ENCODE measurements around the gene POLE.
"Not testable (repeated sequence)": the region's sequence is repeated elsewhere in the genome, so short reads cannot be mapped to it uniquely, and the experiment has no call there.

The POLE gene

DNA sequence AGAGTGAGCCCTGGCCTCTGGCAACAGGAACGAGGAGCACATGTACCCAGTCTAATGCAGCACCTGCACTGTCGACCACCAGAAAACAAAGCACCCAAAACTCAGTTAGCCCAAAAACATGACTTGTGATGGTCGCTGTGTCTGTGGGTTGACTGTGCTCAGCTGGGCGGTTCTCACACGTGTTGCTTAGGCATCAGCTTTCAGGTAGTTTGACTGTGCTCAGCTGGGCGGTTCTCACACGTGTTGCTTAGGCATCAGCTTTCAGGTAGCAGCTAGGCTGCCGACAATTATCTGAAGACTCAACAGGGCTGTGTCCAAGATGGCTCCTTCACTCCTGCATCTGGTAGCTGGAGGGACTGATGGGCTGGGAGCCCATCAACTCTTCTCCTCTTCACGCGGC lies 75.5 kb downstream of the POLE start:
- DNase-seq (ENCODE audit: low spot score), result no peak

DNA sequence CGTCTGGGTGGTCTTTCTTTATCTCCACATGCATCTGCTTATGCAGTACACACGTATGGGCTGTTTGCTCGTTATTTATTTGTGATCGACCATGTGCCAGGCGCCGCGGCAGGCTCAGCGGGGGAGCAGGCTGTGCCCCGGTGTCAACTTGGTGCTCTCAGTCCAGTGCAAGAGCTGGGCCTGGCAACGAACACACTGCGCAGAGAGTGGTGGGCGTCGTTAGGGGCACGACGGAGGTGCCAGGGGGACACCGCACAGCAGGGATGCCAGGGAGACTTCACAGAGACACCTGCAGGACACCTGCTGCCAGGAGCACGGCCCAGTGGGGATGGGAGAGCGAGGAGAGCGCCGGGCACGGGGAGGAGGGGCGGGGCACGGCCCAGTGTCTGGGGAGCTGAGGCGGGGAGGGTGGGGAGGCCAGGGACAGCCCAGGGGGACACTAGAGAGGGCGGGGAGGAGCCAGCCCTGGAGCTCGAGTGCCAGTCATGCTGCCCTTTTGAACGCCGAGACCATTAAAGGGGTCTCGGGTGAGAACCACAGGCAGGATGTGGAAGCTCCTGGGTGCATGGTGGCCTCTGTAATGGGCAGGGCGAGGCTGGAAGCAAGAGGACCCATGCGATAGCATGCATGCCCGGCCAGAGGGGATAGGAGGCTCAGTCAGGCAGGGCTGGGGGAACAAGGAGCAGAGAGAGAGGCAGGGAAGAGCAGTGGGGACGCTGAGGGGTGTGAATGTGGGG lies 76.1 kb downstream of the POLE start:
- DNase-seq (ENCODE audit: low spot score), result no peak

DNA sequence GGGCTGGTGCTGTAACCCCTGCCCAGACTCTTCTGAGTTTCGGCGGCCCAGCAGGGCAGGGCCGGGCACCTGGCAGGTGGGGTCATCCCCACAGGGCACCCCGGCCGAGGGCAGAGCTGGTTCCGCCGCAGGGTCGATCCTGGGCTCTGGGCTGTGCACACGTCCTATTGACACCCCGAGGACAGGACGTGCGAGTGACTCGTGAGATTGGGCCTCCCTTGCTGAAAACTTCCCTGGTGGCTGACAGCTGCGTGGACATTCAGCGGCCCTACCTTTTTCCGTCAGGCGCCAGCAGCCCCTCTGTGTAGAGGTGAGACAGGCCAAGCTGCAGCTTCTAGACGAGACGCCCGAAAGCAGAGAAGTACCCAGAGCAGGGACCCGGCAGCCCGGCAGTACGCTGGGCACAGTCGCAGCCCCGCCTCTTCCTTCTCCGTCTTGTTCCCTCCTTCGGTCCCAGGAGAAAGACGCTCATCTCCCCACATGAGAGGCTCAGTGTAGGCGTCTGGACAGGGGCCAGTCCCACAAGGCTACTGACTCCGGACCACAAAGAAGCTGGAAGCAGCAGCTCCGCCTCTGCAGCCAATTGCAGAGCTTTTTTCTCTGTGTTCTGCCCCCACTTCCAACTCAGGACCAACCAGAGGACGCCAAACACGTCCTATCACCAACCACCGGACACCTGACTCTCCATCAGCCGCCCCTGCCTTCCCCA lies 76.9 kb downstream of the POLE start, which contains the start of gene LRCOL1:
TSS of gene LRCOL1 (minus strand) at position 532 of the 709 bp plus-strand sequence. CDS start 4,331 bp downstream, outside the sequence.
- DNase-seq (ENCODE audit: low spot score), result peak; percentile 71

GRCh38 chr12:132608231-132609171 lies 78.6 kb downstream of the POLE start:
- DNase-seq (ENCODE audit: low spot score), result no peak

DNA sequence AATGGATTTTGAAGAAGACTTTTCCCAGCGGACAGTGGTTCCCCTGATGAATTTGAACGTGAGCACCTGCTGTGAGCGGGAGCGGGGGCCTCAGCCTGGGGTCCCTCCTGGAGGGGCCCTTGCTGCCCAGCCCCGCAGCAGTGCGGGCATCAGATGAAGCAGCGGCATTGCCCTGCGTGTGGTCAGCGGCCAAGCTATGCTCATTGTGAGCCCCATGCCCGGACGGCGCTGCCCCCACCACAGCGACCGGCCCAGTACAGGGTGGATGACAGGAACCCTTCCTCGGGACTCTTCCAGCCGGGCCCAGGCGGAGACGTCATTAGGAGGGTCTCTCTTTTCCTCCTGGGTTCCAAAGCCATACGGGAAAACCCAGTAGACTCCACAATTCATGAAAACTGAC lies 80.2 kb downstream of the POLE start:
- DNase-seq (ENCODE audit: low spot score), result no peak

DNA sequence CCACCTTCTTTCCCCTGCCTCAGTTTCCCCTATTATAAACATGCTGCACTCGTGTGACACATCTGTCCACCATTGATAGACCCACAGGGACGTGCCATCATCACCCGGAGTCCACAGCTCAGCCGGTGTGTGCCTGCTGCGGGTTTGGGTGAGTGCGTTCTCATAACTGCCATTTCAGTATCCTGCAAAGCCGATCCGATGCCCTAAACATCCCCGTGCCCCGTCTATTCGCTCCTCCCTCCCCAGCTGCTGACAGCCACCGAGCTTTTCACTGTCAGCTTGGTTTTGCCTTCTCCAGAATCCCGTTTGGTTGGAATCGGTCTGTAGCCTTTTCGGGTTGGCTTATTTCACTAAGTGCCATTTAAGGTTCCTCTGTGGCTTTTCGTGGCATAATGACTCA lies 80.7 kb downstream of the POLE start:
- no peak for DNase-seq (ENCODE audit: low spot score)

- DNase-seq (ENCODE audit: low spot score), result no peak
Measured at GRCh38 chr12:132605892-132606291, 81.2 kb downstream of the POLE start.

DNA sequence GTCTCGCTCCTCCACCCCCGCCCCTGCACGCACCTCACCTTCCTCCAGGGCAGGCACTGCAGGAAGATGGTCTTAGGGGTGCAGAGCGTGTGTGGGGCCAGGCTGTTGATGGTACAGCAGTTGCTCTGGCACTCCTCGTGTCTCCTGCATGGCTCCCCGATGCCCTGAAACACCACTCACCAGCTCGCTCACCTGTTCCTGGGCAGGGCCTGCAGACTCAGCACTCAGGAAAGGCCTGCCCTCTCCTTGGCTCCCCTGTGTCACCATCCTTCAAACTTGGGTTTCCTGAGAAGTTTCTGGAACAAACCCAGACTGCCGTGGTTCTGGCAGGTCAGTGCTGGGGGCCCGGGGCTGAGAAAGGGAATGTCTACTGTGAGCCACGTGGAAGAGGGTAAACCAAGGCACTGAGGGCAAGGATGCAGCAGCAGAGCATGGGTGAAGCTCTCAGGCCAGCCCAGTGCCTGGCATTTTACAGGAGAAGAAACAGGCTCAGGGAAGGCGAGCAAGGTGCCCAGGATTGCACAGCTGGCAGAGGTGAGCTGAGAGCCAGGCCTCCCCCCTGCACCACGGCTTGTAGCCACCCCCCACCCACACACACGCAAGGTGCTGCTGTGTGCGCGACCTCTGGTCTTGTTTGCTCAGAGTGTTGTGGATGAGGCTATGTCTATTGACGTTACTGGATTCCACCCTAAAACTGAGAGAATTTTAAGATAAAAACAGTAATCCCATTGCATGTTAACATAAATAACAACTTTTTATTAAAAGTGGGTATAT lies 82.3 kb downstream of the POLE start:
- DNase-seq (ENCODE audit: low spot score), result no peak

DNA sequence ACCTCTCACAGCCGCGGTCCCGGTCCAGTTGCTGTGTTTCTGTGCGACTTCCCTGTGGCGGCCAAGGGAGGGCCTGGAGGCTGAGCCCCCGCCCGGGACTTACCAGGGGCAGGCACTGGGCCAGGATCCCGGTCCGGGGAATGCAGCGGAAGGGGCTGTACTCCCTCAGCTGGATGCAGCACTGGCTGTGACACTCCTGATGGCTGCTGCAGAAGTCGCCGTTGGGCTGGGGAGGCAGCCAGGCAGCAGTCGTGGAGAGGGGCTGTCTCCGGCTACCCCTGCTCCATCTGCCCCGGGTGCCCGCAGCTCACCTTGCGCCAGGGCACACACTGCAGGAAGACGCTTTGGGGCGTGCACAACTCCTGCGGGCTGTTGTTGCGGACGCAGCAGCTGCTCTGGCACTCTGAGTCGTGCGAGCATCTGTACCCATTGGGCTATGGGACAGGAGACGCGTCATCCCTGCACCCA lies 83.0 kb downstream of the POLE start:
- no peak for DNase-seq (ENCODE audit: low spot score)

GRCh38 chr12:132603240-132604150 lies 83.6 kb downstream of the POLE start:
- DNase-seq (ENCODE audit: low spot score), result no peak

DNA sequence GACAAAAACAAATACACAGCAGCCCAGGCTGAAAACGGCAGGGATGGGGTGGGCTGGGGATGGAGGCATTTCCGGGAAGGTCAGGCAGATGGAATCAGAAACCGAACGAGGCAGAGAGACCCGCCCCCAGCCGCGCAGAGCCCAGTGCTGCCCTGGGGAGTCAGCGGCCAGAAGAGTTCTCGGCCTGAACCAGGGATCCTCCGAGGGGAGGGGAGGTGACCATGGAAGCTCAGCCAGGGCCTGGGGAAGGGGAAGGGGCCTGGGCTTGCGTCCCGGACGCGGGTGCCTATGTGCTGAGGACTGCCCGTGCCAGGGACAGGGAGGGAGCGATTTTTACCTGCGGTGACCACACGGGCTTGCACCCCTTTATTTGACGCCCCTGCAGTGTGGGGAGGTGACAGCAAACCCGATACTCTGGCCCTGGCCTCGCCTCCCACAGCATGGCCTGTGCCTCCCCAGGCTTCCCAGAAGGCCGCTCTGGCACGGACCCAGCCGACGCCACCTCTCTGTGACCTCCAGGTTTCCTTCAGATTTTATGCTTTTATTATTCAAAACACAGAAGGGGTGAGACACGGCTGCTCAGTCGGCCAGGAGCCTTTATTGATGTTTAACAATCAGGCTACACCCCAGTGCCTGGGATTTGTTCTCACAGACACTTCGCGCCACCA lies 84.4 kb downstream of the POLE start:
- no peak for DNase-seq (ENCODE audit: low spot score)

- no peak for DNase-seq (ENCODE audit: low spot score)
Measured at GRCh38 chr12:132601171-132601883, 85.8 kb downstream of the POLE start.

DNA sequence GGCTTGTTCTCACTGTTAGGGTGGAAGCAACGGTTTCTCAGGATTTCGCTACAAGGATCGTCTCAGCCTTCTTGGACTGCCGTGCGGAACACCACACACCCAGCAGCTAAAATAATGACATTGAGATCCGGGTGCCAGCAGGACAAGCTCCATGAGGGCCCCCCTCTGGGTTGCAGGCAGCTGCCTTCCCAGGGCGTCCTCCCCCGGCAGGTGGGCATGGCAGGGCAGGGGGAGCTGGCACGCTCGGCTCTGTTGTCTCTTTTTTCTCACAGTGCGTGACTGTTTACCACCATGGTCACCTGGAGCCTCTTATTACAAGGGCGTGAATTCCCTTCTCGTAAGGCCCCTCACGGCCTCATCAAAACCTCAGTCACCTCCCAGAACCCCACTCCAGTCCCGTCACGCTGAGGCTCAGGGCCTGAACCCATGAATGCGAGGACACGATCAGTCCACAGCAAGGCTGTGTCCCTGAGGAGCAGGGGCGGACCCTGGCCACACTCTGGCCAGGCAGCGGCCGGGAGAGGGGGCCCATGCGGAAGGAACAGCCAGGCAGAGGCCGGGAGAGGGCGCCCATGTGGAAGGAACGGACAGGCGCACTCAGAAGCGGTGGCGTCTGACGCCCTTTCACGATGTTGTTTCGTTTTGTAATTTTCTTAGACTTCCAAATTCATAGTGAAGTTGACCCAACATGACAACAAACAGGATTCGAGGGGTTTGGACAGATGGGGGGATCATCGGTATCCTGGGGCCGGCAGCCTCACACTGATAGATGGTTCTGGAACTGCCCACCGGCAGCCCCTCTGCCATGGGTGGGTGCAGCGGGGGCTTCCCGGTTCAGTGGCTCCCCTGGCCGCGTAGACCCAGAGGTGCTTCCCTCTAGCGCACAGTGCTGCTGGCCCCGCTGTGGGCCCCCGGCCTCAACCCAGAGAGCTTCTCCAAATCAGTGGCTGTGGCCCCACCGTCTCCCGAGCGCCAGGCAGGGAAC lies 86.8 kb downstream of the POLE start:
- DNase-seq (ENCODE audit: low spot score), result peak; percentile 87

DNA sequence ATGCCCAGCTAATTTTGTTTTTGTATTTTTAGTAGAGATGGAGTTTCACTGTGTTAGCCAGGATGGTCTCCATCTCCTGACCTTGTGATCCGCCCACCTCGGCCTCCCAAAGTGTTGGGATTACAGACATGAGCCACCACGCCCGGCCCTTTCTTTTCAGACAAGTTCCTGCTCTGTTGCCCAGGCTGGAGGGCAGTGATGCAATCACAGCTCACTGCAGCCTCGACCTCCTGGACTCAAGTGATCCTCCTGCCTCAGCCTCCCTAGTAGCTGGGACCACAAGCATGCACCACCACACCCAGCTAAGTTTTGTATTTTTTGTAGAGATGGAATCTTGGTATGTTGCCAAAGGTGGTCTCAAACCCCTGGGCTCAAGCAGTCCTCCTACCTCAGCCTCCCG lies 87.6 kb downstream of the POLE start:
- DNase-seq (ENCODE audit: low spot score), result not testable (repeated sequence)

DNA sequence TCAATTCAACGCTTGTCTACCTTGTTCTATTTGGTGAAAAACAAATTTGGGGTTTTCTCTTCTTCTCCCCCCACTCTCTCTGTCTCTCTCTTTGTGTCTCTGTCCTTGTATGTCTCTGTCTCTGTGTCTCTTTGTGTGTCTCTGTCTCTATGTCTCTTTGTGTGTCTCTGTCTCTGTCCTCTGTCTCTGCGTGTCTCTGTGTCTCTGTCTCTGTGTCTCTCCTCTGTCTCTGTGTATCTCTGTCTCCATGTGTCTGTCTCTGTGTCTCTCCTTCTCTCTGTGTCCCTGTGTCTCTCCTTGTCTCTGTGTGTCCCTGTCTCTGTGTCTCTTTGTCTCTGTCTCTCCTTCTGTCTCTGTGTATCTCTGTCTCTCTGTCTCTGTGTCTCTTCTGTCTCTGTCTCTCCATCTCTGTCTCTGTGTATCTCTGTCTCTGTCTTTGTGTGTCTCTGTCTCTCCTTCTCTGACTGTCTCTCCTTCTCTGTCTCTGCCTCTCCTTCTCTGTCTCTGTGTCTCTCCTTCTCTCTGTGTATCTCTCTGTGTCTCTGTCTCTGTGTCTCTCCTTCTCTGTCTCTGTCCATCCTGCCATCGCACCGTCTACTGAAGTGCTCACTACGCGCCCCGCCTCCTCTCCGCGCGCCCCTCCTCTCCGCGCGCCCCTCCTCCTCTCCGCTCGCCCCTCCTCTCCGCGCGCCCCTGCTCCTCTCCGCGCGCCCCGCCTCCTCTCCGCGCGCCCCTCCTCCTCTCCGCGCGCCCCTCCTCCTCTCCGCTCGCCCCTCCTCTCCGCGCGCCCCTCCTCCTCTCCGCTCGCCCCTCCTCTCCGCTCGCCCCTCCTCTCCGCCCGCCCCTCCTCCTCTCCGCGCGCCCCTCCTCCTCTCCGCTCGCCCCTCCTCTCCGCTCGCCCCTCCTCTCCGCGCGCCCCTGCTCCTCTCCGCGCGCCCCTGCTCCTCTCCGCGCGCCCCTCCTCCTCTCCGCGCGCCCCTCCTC lies 89.5 kb downstream of the POLE start:
- DNase-seq (ENCODE audit: low spot score), result no peak

DNA sequence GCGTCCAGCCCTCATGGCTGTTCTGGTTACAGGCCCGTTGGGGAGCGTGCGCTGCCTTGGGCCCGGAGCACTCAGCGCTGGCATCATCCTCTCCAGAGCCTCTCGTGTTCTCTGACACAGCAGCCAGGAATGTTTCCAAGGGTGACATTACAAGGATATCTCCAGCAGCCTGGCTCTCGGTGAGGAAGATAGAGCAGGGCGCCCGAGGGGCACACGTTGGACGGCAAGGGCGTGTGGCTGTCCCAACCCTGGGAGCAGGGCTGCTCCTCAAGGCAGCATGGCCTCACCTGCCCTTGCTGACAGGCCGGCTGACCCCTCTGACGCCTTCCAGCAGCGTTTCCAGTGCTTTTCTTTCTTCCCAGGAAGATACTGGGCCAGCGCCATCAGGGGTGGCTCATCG lies 91.1 kb downstream of the POLE start:
- DNase-seq (ENCODE audit: low spot score), result no peak

DNA sequence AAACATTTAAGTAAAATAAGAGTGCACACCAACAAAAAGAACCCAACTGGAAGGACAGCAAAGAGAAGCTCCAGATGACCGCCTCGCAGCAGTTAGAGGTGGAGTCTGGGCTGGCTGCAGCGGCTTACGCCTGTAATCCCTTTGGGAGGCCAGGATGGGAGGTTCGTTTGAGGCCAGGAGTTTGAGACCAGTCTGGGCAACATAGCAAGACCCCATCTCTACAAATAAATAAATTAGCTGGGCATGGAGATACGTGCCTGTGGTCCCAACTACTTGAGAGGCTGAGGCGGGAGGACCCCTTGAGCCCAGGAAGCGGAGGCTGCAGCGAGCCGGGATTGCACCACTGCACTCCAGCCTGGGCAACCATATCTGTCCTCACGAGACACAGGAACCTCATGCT lies 92.0 kb downstream of the POLE start:
- DNase-seq (ENCODE audit: low spot score), result no peak

Data from AG20443 (cell line).